Ascending aorta (tissue), 2 donors: ENCODE measurements around the gene PRELID3B. TPM values are rescaled to one million over a fixed set of nuclear protein-coding genes. Genes with fewer than 3 reads are reported as not detected.
"Not testable (repeated sequence)": the region's sequence is repeated elsewhere in the genome, so short reads cannot be mapped to it uniquely, and the experiment has no call there.

Experiments
- DNase-seq, 2 donors: peaks; one replicate each; pipeline ENCODE4 v3.0.0-alpha.2; 2019; ENCODE audit warnings: low spot score in 2 of 2
- H3K27ac ChIP-seq, 2 donors: fragments of 200-600 bp; sonication (generic); one replicate each; pipeline ENCODE4 v1.5.1; 2016 to 2017; ENCODE audit warnings: mild to moderate bottlenecking in 1 of 2
- H3K27me3 ChIP-seq: fragments of 200-600 bp; sonication (generic); one replicate; pipeline ENCODE4 v1.5.1; 2017
- H3K36me3 ChIP-seq, 2 donors: fragments of 200-600 bp; sonication (generic); one replicate each; pipeline ENCODE4 v1.5.1; 2016
- H3K4me1 ChIP-seq, 2 donors: fragments of 200-600 bp; sonication (generic); one replicate each; pipeline ENCODE4 v1.5.1; 2016 to 2017; ENCODE audit warnings: mild to moderate bottlenecking in 1 of 2
- H3K4me3 ChIP-seq, 2 donors: fragments of 200-600 bp; sonication (generic); one replicate each; pipeline ENCODE4 v1.5.1; 2016 to 2017; ENCODE audit warnings: mild to moderate bottlenecking in 1 of 2
- H3K9me3 ChIP-seq, 2 donors: fragments of 200-600 bp; sonication (generic); one replicate each; pipeline ENCODE4 v1.5.1; 2016
- CTCF ChIP-seq, 3 experiments: fragments of 200-600 bp in 2 of 3; fragments of 450-650 bp in 1 of 3; sonication (generic) in 2 of 3; IDR thresholded peaks; one replicate each; pipeline ENCODE4 v1.5.1; 2016 to 2019; ENCODE audit warnings: antibody characterized with exemption in 3 of 3, mild to moderate bottlenecking in 1 of 3, moderate library complexity in 1 of 3
- intact Hi-C: fragments of 100-400 bp; cut with DNase I; formaldehyde crosslinking; loops from one replicate; pipeline ENCODE4 v1.15.1; 2023
- total RNA-seq: library from RNA; depleted of rRNA; stranded (reverse); fragments of >200 nt; gene quantifications from one replicate; pipeline ENCODE4 v1.1.0, GENCODE V29; 2016

The PRELID3B gene
- total RNA-seq, 1 donor from 2014 or later: 13.4 TPM

- no peak for TF ChIP-seq CTCF (IDR thresholded peaks at IDR 0.05)
- Histone ChIP-seq H3K27me3 (no peaks in the 10 kb centered on the region), H3K27ac (peak overlapping the region in 1 of 2 donors; percentile 58), H3K4me1 (peaks cover 3 to 15% of the 10 kb centered on the region in 2 donors), H3K9me3 (no peaks in the 10 kb centered on the region), H3K4me3 (no peak overlapping the region), H3K36me3 (no peaks in the 10 kb centered on the region)
- intact Hi-C loops: loop anchor here (2.0 to 5.0 kb wide), 2 partner anchors 36 to 63 kb away; partner anchors contain the start of genes CTSZ and NELFCD
- no peak for DNase-seq
Measured at GRCh38 chr20:59043698-59044097, 1.1 kb upstream of the PRELID3B start.

GRCh38 chr20:59042796-59043631, 428 bp upstream of the PRELID3B start:
- no peak for TF ChIP-seq CTCF (IDR thresholded peaks at IDR 0.05)
- DNase-seq: peak; percentile 71 to 96
- intact Hi-C loops: loop anchor here (2.0 to 5.0 kb wide), 2 partner anchors 36 to 62 kb away; partner anchors contain the start of genes CTSZ and NELFCD
- Histone ChIP-seq H3K36me3 (peaks cover 2 to 3% of the 10 kb centered on the region in 2 donors), H3K4me3 (peak overlapping the region; percentile 80 to 87), H3K4me1 (peaks cover 3 to 15% of the 10 kb centered on the region in 2 donors), H3K9me3 (no peaks in the 10 kb centered on the region), H3K27ac (peak overlapping the region; percentile 69 to 86), H3K27me3 (no peaks in the 10 kb centered on the region)

GRCh38 chr20:59041487-59041886, 1.1 kb downstream of the PRELID3B start:
- not testable (repeated sequence) for H3K9me3 ChIP-seq, DNase-seq, H3K27me3 ChIP-seq, H3K27ac ChIP-seq
- intact Hi-C loops: loop anchor here (5.0 kb wide), 1 partner anchor 34 kb away; the partner anchor contains the start of gene CTSZ
- peak overlapping the region; percentile 80 to 87 for H3K4me3 ChIP-seq
- peaks cover 3 to 15% of the 10 kb centered on the region in 2 donors for H3K4me1 ChIP-seq
- peaks cover 13 to 18% of the 10 kb centered on the region in 2 donors for H3K36me3 ChIP-seq

- no peak overlapping the region for H3K4me3 ChIP-seq
- H3K9me3 ChIP-seq: no peaks in the 10 kb centered on the region
- H3K4me1 ChIP-seq: peaks cover 3 to 15% of the 10 kb centered on the region in 2 donors
- no peak overlapping the region for H3K27ac ChIP-seq
- TF ChIP-seq CTCF (IDR thresholded peaks at IDR 0.05): no peak
- DNase-seq: no peak
- H3K27me3 ChIP-seq: no peaks in the 10 kb centered on the region
- H3K36me3 ChIP-seq: peaks cover 18 to 25% of the 10 kb centered on the region in 2 donors
- intact Hi-C loops: loop anchor here (5.0 kb wide), 1 partner anchor 33 kb away; the partner anchor contains the start of gene CTSZ
Measured at GRCh38 chr20:59040667-59041066, 1.9 kb downstream of the PRELID3B start.

GRCh38 chr20:59039233-59039632, 3.4 kb downstream of the PRELID3B start:
- Histone ChIP-seq H3K36me3 (peaks cover 21 to 32% of the 10 kb centered on the region in 2 donors), H3K4me3 (no peak overlapping the region), H3K27ac (no peak overlapping the region), H3K4me1 (peaks cover 3 to 15% of the 10 kb centered on the region in 2 donors), H3K27me3 (no peaks in the 10 kb centered on the region), H3K9me3 (no peaks in the 10 kb centered on the region)
- no peak for DNase-seq
- no peak for TF ChIP-seq CTCF (IDR thresholded peaks at IDR 0.05)
- intact Hi-C loops: loop anchor here (10.0 kb wide), 1 partner anchor 1544 kb away; no protein-coding TSS in a partner anchor

GRCh38 chr20:59037386-59037785, 5.2 kb downstream of the PRELID3B start:
- Histone ChIP-seq H3K27ac (no peak overlapping the region), H3K4me3 (no peak overlapping the region), H3K9me3 (no peaks in the 10 kb centered on the region), H3K4me1 (peaks cover 0 to 10% of the 10 kb centered on the region in 2 donors), H3K36me3 (peaks cover 21 to 32% of the 10 kb centered on the region in 2 donors), H3K27me3 (no peaks in the 10 kb centered on the region)
- intact Hi-C loops: loop anchor here (10.0 kb wide), 1 partner anchor 1543 kb away; no protein-coding TSS in a partner anchor
- DNase-seq: no peak
- no peak for TF ChIP-seq CTCF (IDR thresholded peaks at IDR 0.05)
